H1 (cell line): ENCODE data around the gene PDZD2.

Experiments
- ATF2 ChIP-seq: IDR thresholded peaks from 2 replicates; pipeline ENCODE4 v1.6.1; 2012; ENCODE audit warnings: low read length, inconsistent platforms
- CHD2 ChIP-seq: IDR thresholded peaks from 2 replicates; pipeline ENCODE4 v1.6.1; 2012; ENCODE audit warnings: low read length, improper control_type of control experiment
- CREB1 ChIP-seq: IDR thresholded peaks from 2 replicates; pipeline ENCODE4 v1.6.1; 2012; ENCODE audit warnings: inconsistent platforms
- EZH2 ChIP-seq: fragments of 200-600 bp; sonication (generic); IDR thresholded peaks from 2 replicates; pipeline ENCODE4 v1.7.1; 2012; ENCODE audit warnings: low read depth, mild to moderate bottlenecking, moderate library complexity, low read length, inconsistent platforms; ENCODE audit not compliant: severe bottlenecking
- JUN ChIP-seq: IDR thresholded peaks from 2 replicates; pipeline ENCODE4 v1.6.1; 2011; ENCODE audit warnings: low read depth, mild to moderate bottlenecking, improper control_type of control experiment, low read length
- KDM5A ChIP-seq: fragments of 200-600 bp; IDR thresholded peaks from 2 replicates; pipeline ENCODE4 v1.7.1; 2012; ENCODE audit warnings: mild to moderate bottlenecking, low read length, inconsistent platforms, mixed read lengths
- NRF1 ChIP-seq: IDR thresholded peaks from 2 replicates; pipeline ENCODE4 v1.6.1; 2011; ENCODE audit warnings: mild to moderate bottlenecking, low read depth, low read length, improper control_type of control experiment
- TEAD4 ChIP-seq: IDR thresholded peaks from 2 replicates; pipeline ENCODE4 v1.6.1; 2012; ENCODE audit warnings: low read depth, low read length, inconsistent platforms, mixed read lengths
- TF ChIP-seq, protein P1 (sequence below), 3 experiments: IDR thresholded peaks; 1 replicate in 2 of 3; 2 replicates in 1 of 3; pipeline versions ENCODE4 v1.5.1 to v1.6.1; 2011; ENCODE audit warnings: low read length in 3 of 3, mild to moderate bottlenecking in 3 of 3, inconsistent platforms in 2 of 3, low read depth in 1 of 3, moderate library complexity in 1 of 3; ENCODE audit not compliant: insufficient read depth in 1 of 3; ENCODE audit errors: control extremely low read depth in 1 of 3
- TF ChIP-seq, protein P2 (sequence below): IDR thresholded peaks from 2 replicates; pipeline ENCODE4 v1.6.1; 2011; ENCODE audit warnings: low read depth, mild to moderate bottlenecking, low read length; ENCODE audit not compliant: insufficient read depth
- TF ChIP-seq, protein P3 (sequence below): IDR thresholded peaks from 2 replicates; pipeline ENCODE4 v1.6.1; 2012; ENCODE audit warnings: inconsistent platforms

- TF ChIP-seq, protein P1, sequence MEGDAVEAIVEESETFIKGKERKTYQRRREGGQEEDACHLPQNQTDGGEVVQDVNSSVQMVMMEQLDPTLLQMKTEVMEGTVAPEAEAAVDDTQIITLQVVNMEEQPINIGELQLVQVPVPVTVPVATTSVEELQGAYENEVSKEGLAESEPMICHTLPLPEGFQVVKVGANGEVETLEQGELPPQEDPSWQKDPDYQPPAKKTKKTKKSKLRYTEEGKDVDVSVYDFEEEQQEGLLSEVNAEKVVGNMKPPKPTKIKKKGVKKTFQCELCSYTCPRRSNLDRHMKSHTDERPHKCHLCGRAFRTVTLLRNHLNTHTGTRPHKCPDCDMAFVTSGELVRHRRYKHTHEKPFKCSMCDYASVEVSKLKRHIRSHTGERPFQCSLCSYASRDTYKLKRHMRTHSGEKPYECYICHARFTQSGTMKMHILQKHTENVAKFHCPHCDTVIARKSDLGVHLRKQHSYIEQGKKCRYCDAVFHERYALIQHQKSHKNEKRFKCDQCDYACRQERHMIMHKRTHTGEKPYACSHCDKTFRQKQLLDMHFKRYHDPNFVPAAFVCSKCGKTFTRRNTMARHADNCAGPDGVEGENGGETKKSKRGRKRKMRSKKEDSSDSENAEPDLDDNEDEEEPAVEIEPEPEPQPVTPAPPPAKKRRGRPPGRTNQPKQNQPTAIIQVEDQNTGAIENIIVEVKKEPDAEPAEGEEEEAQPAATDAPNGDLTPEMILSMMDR (IDR thresholded peaks at IDR 0.05; ENCODE audit: control extremely low read depth in 1 of 3, insufficient read depth in 1 of 3, low read depth in 1 of 3, low read length in 3 of 3): no peak
- TF ChIP-seq JUN (no peak), EZH2 (no peak), CREB1 (no peak), ATF2 (no peak), CHD2 (no peak), NRF1 (no peak), TEAD4 (no peak), KDM5A (no peak)
- TF ChIP-seq, protein P2, sequence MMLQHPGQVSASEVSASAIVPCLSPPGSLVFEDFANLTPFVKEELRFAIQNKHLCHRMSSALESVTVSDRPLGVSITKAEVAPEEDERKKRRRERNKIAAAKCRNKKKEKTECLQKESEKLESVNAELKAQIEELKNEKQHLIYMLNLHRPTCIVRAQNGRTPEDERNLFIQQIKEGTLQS: no peak
- TF ChIP-seq, protein P3, sequence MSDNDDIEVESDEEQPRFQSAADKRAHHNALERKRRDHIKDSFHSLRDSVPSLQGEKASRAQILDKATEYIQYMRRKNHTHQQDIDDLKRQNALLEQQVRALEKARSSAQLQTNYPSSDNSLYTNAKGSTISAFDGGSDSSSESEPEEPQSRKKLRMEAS: no peak
Measured at GRCh38 chr5:32029261-32029660, 390.3 kb downstream of the PDZD2 start.
